ENCODE data around the gene DDHD1. TPM values are rescaled to one million over a fixed set of nuclear protein-coding genes. Genes with fewer than 3 reads are reported as not detected.

DDHD1 gene
- total RNA-seq, 1 donor = 30.0 TPM

- no peak overlapping the region for H2AFZ ChIP-seq (ENCODE audit: low read length)
- peaks cover 3% of the 10 kb centered on the region for H3K4me1 ChIP-seq (ENCODE audit: insufficient read depth, low read length)
- no peaks in the 10 kb centered on the region for H3K36me3 ChIP-seq (ENCODE audit: insufficient read depth, low read length)
- TF ChIP-seq CTCF (IDR thresholded peaks at IDR 0.05; ENCODE audit: extremely low read depth, low read depth, low read length) = no peak
- no peaks in the 10 kb centered on the region for H3K27me3 ChIP-seq (ENCODE audit: insufficient read depth, low read length)
- no peak overlapping the region for H3K4me3 ChIP-seq (ENCODE audit: insufficient read depth, low read length)
- no peak overlapping the region for H3K4me2 ChIP-seq (ENCODE audit: insufficient read depth, low read length)
- DNase-seq (ENCODE audit: insufficient read length, low spot score, missing footprints) = no peak
- no peaks in the 10 kb centered on the region for H3K79me2 ChIP-seq (ENCODE audit: insufficient read depth, low read length)
- H3K9me3 ChIP-seq (ENCODE audit: low read depth, low read length) = no peaks in the 10 kb centered on the region
- H4K20me1 ChIP-seq (ENCODE audit: insufficient read depth, low read length) = no peaks in the 10 kb centered on the region
- H3K27ac ChIP-seq (ENCODE audit: low read depth, low read length) = no peak overlapping the region
Observed at GRCh38 chr14:53062856-53063255, 90.3 kb downstream of the DDHD1 start.

- H3K79me2 ChIP-seq (ENCODE audit: insufficient read depth, low read length) = no peaks in the 10 kb centered on the region
- H3K27me3 ChIP-seq (ENCODE audit: insufficient read depth, low read length) = no peaks in the 10 kb centered on the region
- H3K27ac ChIP-seq (ENCODE audit: low read depth, low read length) = no peak overlapping the region
- peak; percentile 53 for DNase-seq (ENCODE audit: insufficient read length, low spot score, missing footprints)
- H3K9me3 ChIP-seq (ENCODE audit: low read depth, low read length) = no peaks in the 10 kb centered on the region
- H3K36me3 ChIP-seq (ENCODE audit: insufficient read depth, low read length) = no peaks in the 10 kb centered on the region
- H3K4me1 ChIP-seq (ENCODE audit: insufficient read depth, low read length) = peaks cover 3% of the 10 kb centered on the region
- no peak for TF ChIP-seq CTCF (IDR thresholded peaks at IDR 0.05; ENCODE audit: extremely low read depth, low read depth, low read length)
- H4K20me1 ChIP-seq (ENCODE audit: insufficient read depth, low read length) = no peaks in the 10 kb centered on the region
- H3K4me3 ChIP-seq (ENCODE audit: insufficient read depth, low read length) = no peak overlapping the region
- no peak overlapping the region for H3K4me2 ChIP-seq (ENCODE audit: insufficient read depth, low read length)
- no peak overlapping the region for H2AFZ ChIP-seq (ENCODE audit: low read length)
Observed at GRCh38 chr14:53060046-53060445, 93.1 kb downstream of the DDHD1 start.

- H3K4me2 ChIP-seq (ENCODE audit: insufficient read depth, low read length) = peak overlapping the region; percentile 66
- no peaks in the 10 kb centered on the region for H3K27me3 ChIP-seq (ENCODE audit: insufficient read depth, low read length)
- H4K20me1 ChIP-seq (ENCODE audit: insufficient read depth, low read length) = no peaks in the 10 kb centered on the region
- no peaks in the 10 kb centered on the region for H3K9me3 ChIP-seq (ENCODE audit: low read depth, low read length)
- no peaks in the 10 kb centered on the region for H3K79me2 ChIP-seq (ENCODE audit: insufficient read depth, low read length)
- peaks cover 13% of the 10 kb centered on the region for H3K4me1 ChIP-seq (ENCODE audit: insufficient read depth, low read length)
- peak; percentile 75 for TF ChIP-seq CTCF (IDR thresholded peaks at IDR 0.05; ENCODE audit: extremely low read depth, low read depth, low read length)
- peak overlapping the region; percentile 30 for H2AFZ ChIP-seq (ENCODE audit: low read length)
- H3K4me3 ChIP-seq (ENCODE audit: insufficient read depth, low read length) = no peak overlapping the region
- H3K36me3 ChIP-seq (ENCODE audit: insufficient read depth, low read length) = no peaks in the 10 kb centered on the region
- H3K27ac ChIP-seq (ENCODE audit: low read depth, low read length) = peak overlapping the region; percentile 75
- no peak for DNase-seq (ENCODE audit: insufficient read length, low spot score, missing footprints)
Observed at GRCh38 chr14:53055003-53055402, 98.1 kb downstream of the DDHD1 start.

- Histone ChIP-seq H3K4me3 (ENCODE audit: insufficient read depth, low read length) (no peak overlapping the region), H3K4me2 (ENCODE audit: insufficient read depth, low read length) (peak overlapping the region; percentile 66), H3K79me2 (ENCODE audit: insufficient read depth, low read length) (no peaks in the 10 kb centered on the region), H3K27ac (ENCODE audit: low read depth, low read length) (peak overlapping the region; percentile 75), H3K9me3 (ENCODE audit: low read depth, low read length) (no peaks in the 10 kb centered on the region), H3K4me1 (ENCODE audit: insufficient read depth, low read length) (peaks cover 13% of the 10 kb centered on the region), H2AFZ (ENCODE audit: low read length) (peak overlapping the region; percentile 44), H3K36me3 (ENCODE audit: insufficient read depth, low read length) (no peaks in the 10 kb centered on the region), H3K27me3 (ENCODE audit: insufficient read depth, low read length) (no peaks in the 10 kb centered on the region), H4K20me1 (ENCODE audit: insufficient read depth, low read length) (no peaks in the 10 kb centered on the region)
- TF ChIP-seq CTCF (IDR thresholded peaks at IDR 0.05; ENCODE audit: extremely low read depth, low read depth, low read length) = no peak
- peak; percentile 58 for DNase-seq (ENCODE audit: insufficient read length, low spot score, missing footprints)
Observed at GRCh38 chr14:53054457-53054856, 98.7 kb downstream of the DDHD1 start.

Data from osteoblast (primary cell).